ENCODE measurements around the gene ARHGAP33. TPM values are rescaled to one million over a fixed set of nuclear protein-coding genes. Genes with fewer than 3 reads are reported as not detected.

The ARHGAP33 gene
- total and polyA plus RNA-seq, 2 of the 4 experiments (the other 2 are of a cell fraction), result 0.72 to 11.9 TPM

DNA sequence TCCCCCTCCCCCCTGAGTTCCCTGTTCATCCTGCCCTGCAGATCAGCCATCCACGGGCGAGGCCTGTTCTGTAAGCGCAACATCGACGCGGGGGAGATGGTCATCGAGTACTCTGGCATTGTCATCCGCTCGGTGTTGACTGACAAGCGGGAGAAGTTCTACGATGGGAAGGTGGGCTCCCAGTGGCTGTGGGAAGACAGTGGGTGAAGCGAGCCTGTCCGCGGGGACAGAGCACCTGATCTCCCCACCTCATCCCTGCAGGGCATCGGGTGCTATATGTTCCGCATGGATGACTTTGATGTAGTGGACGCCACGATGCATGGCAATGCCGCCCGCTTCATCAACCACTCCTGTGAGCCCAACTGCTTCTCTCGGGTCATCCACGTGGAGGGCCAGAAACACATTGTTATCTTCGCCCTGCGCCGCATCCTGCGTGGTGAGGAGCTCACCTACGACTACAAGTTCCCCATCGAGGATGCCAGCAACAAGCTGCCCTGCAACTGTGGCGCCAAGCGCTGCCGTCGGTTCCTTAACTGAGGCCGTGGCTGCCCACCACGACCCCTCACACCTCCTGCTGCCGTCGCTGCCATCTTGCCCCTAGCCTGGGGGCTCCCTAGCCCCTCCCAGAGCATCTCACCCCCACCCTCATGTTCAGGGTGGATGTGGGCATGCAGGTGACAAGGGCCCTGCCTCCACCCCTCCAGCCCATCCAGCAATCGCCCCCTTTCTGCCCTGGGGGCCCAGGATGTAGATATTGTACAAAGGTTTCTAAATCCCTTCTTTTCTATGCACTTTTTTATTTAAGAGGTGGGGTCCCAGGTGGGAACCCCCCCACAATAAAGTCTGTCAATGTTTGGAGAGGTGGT lies 37.1 kb upstream of the ARHGAP33 start:
- dilution Hi-C loops (cut with HindIII; ENCODE audit: low sequenced_read_pairs, unreplicated experiment) (no loop called here), intact Hi-C loops (cut with micrococcal nuclease) (no loop called here), in situ Hi-C loops (cut with MboI; ENCODE audit: low sequenced_read_pairs) (no loop called here)
- no peak overlapping the region for H3K9ac ChIP-seq (ENCODE audit: low read depth, low read length)
- no peaks in the 10 kb centered on the region for H3K27me3 ChIP-seq (ENCODE audit: control insufficient read depth, insufficient read depth, low read length)
- POLR2A ChIA-PET (ENCODE audit: unreplicated experiment), result interaction anchor here (0.6 kb wide), 1 partner anchor 16 kb away, joined by 3 read pairs; no protein-coding TSS in a partner anchor
- H3K4me3 ChIP-seq (ENCODE audit: insufficient read depth, low read depth, low read length), result no peak overlapping the region
- H3K79me1 ChIP-seq (ENCODE audit: low read depth in 1 of 2, low read length in 2 of 2), result peaks cover 0 to 20% of the 10 kb centered on the region in 2 experiments; a peak in 2 of 4 replicates
- H3K4ac ChIP-seq (ENCODE audit: low read depth, low read length), result no peak overlapping the region
- WGBS, 2 experiments (ENCODE audit: extremely low coverage in 2 of 2, insufficient read length in 1 of 2), result 95% methylated on average over 23 of the region's 37 CpGs; no CpG with 5 or more reads in 1 of the 2 experiments
- no peaks in the 10 kb centered on the region; the same call in 1 of the 2 replicates for H4K20me1 ChIP-seq (ENCODE audit: insufficient read depth, low read length)
- no peak for ATAC-seq (ENCODE audit: low read depth)
- no peak overlapping the region for H2BK15ac ChIP-seq (ENCODE audit: low read depth, low read length)
- DNase-seq, result no peak
- no peak overlapping the region for H3K23ac ChIP-seq (ENCODE audit: low read depth, low read length)
- H3K14ac ChIP-seq (replicated peaks; ENCODE audit: low read depth, low read length), result no peak overlapping the region
- H4K5ac ChIP-seq (ENCODE audit: low read depth, low read length), result no peak overlapping the region
- no peak overlapping the region for H3K56ac ChIP-seq (ENCODE audit: extremely low read depth, insufficient read depth, low read length)
- CTCF ChIA-PET, result no interaction called here
- BruUV-seq (replicated peaks), result TSS peak; percentile 93
- no peak overlapping the region for H3K18ac ChIP-seq (ENCODE audit: low read depth, low read length)
- H4K91ac ChIP-seq (ENCODE audit: insufficient read depth, low read depth, low read length), result no peak overlapping the region
- H2BK5ac ChIP-seq (ENCODE audit: low read depth, low read length, poor library complexity, severe bottlenecking), result no peak overlapping the region
- peaks cover 51% of the 10 kb centered on the region for H3K36me3 ChIP-seq (ENCODE audit: control insufficient read depth, insufficient read depth, low read length)
- H2BK120ac ChIP-seq (ENCODE audit: low read depth, low read length), result no peak overlapping the region
- H3K9me3 ChIP-seq (ENCODE audit: control insufficient read depth, insufficient read depth, low read length), result no peaks in the 10 kb centered on the region
- H3K27ac ChIP-seq (ENCODE audit: insufficient read depth, low read length), result no peak overlapping the region
- no peaks in the 10 kb centered on the region for H3K9me1 ChIP-seq (ENCODE audit: insufficient read depth, low read length)
- H2AK9ac ChIP-seq (replicated peaks; ENCODE audit: low read depth, low read length, poor library complexity), result no peak overlapping the region
- no peak overlapping the region for H3K4me2 ChIP-seq (ENCODE audit: low read depth, low read length)
- no peak overlapping the region for H4K8ac ChIP-seq (ENCODE audit: low read depth in 2 of 2, low read length in 2 of 2)
- no peak overlapping the region for H2AK5ac ChIP-seq (ENCODE audit: low read depth, low read length)
- 0 out of 2 replicates have a peak, but pooled peaks cover 3% of the 10 kb centered on the region for H3K4me1 ChIP-seq (ENCODE audit: control insufficient read depth, insufficient read depth, low read length)
- H2AFZ ChIP-seq (replicated peaks; ENCODE audit: low read length, poor library complexity), result no peak overlapping the region
- H2BK20ac ChIP-seq (ENCODE audit: low read depth, low read length), result no peak overlapping the region
- TF ChIP-seq, protein P1, sequence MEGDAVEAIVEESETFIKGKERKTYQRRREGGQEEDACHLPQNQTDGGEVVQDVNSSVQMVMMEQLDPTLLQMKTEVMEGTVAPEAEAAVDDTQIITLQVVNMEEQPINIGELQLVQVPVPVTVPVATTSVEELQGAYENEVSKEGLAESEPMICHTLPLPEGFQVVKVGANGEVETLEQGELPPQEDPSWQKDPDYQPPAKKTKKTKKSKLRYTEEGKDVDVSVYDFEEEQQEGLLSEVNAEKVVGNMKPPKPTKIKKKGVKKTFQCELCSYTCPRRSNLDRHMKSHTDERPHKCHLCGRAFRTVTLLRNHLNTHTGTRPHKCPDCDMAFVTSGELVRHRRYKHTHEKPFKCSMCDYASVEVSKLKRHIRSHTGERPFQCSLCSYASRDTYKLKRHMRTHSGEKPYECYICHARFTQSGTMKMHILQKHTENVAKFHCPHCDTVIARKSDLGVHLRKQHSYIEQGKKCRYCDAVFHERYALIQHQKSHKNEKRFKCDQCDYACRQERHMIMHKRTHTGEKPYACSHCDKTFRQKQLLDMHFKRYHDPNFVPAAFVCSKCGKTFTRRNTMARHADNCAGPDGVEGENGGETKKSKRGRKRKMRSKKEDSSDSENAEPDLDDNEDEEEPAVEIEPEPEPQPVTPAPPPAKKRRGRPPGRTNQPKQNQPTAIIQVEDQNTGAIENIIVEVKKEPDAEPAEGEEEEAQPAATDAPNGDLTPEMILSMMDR (conservative IDR thresholded peaks at IDR 0.05; ENCODE audit: low read depth, low read length), result no peak
- TF ChIP-seq SMC3 (IDR thresholded peaks at IDR 0.05; ENCODE audit: low read depth, low read length) (no peak), CHD1 (IDR thresholded peaks at IDR 0.05; ENCODE audit: low read depth, low read length) (no peak), NFE2L2 (IDR thresholded peaks at IDR 0.05; ENCODE audit: low read depth, low read length) (no peak), MAFK (IDR thresholded peaks at IDR 0.05; ENCODE audit: low read depth, low read length) (no peak), ELK1 (IDR thresholded peaks at IDR 0.05; ENCODE audit: borderline replicate concordance, low read depth, low read length) (no peak), RAD21 (IDR thresholded peaks at IDR 0.05; ENCODE audit: low read length) (no peak), RFX5 (IDR thresholded peaks at IDR 0.05; ENCODE audit: low read depth, low read length) (no peak), BHLHE40 (IDR thresholded peaks at IDR 0.05; ENCODE audit: low read depth, low read length) (no peak), POLR2A (IDR thresholded peaks at IDR 0.05; ENCODE audit: low read depth, low read length) (no peak), FOS (IDR thresholded peaks at IDR 0.05; ENCODE audit: low read depth, low read length) (no peak), RCOR1 (IDR thresholded peaks at IDR 0.05; ENCODE audit: insufficient replicate concordance, low read length) (no peak), MAZ (IDR thresholded peaks at IDR 0.05; ENCODE audit: borderline replicate concordance, low read depth, low read length) (no peak), MXI1 (IDR thresholded peaks at IDR 0.05; ENCODE audit: borderline replicate concordance, low read depth, low read length) (no peak)
- TF ChIP-seq, protein P2, sequence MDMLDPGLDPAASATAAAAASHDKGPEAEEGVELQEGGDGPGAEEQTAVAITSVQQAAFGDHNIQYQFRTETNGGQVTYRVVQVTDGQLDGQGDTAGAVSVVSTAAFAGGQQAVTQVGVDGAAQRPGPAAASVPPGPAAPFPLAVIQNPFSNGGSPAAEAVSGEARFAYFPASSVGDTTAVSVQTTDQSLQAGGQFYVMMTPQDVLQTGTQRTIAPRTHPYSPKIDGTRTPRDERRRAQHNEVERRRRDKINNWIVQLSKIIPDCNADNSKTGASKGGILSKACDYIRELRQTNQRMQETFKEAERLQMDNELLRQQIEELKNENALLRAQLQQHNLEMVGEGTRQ (IDR thresholded peaks at IDR 0.05; ENCODE audit: low read depth, low read length), result no peak

All from IMR-90 (cell line).